ENCODE results near the gene MYLK.

MYLK gene

DNA sequence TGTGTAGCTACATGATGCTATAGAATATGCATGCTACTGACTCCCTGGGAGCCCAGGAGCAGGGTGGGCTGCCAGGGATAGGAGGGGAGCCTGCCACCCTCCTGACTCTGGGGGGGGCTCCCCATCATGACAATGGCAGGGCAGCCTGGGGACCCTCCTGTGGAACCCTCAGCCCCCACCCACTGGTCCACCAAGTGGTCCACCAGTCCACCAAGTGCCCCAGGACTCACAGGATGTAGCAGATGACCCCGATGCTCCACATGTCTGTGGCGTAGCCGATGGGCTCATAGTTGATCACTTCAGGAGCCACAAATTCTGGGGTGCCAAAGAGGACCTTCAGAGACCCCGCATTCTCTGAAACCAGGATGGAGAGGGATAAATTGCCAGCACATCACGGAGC, 246.3 kb downstream of the MYLK start:
- Histone ChIP-seq H3K4me1 (ENCODE audit: control insufficient read depth in 2 of 2, insufficient read depth in 1 of 2, low read depth in 1 of 2, low read length in 2 of 2) (peaks cover 21 to 31% of the 10 kb centered on the region in 2 donors), H3K36me3 (replicated peaks in 1 of 2; ENCODE audit: control insufficient read depth in 2 of 2, insufficient read depth in 2 of 2, low read length in 2 of 2) (peaks cover under 1 to 14% of the 10 kb centered on the region in 2 donors), H3K9me3 (replicated peaks in 1 of 2; ENCODE audit: control insufficient read depth in 2 of 2, insufficient read depth in 1 of 2, low read depth in 1 of 2, low read length in 2 of 2) (no peaks in the 10 kb centered on the region), H3K79me1 (ENCODE audit: low read depth, low read length) (peaks cover 2% of the 10 kb centered on the region), H2AK5ac (ENCODE audit: low read depth, low read length) (no peak overlapping the region), H2AFZ (ENCODE audit: low read length) (no peak overlapping the region), H2BK15ac (ENCODE audit: low read length) (no peak overlapping the region), H4K8ac (ENCODE audit: low read depth, low read length) (no peak overlapping the region), H3K27ac (replicated peaks; ENCODE audit: low read length) (no peak overlapping the region), H3K23ac (ENCODE audit: low read depth, low read length, poor library complexity) (no peak overlapping the region), H3K14ac (ENCODE audit: low read length) (no peak overlapping the region), H3K4me2 (ENCODE audit: insufficient read depth, low read length, poor library complexity, severe bottlenecking) (no peak overlapping the region), H2BK120ac (ENCODE audit: low read depth, low read length) (no peak overlapping the region), H4K91ac (ENCODE audit: low read depth, low read length, poor library complexity) (no peak overlapping the region), H3K9ac (ENCODE audit: low read depth, low read length, poor library complexity) (no peak overlapping the region), H3K18ac (ENCODE audit: low read length) (no peak overlapping the region), H3K4ac (ENCODE audit: low read length) (no peak overlapping the region), H2BK12ac (ENCODE audit: low read length) (no peak overlapping the region), H2BK5ac (ENCODE audit: low read length) (no peak overlapping the region), H3K27me3 (ENCODE audit: control insufficient read depth in 3 of 3, insufficient read depth in 3 of 3, low read depth in 1 of 3, low read length in 3 of 3) (no peaks in the 10 kb centered on the region), H3K4me3 (ENCODE audit: low read length in 2 of 2) (no peak overlapping the region)
- WGBS, 2 donors (ENCODE audit: extremely low coverage in 2 of 2, insufficient read length in 2 of 2, insufficient replicate concordance in 1 of 2), result no CpG with 5 or more reads among the region's 5 CpGs
- DNase-seq (ENCODE audit: low spot score), result no peak

DNA sequence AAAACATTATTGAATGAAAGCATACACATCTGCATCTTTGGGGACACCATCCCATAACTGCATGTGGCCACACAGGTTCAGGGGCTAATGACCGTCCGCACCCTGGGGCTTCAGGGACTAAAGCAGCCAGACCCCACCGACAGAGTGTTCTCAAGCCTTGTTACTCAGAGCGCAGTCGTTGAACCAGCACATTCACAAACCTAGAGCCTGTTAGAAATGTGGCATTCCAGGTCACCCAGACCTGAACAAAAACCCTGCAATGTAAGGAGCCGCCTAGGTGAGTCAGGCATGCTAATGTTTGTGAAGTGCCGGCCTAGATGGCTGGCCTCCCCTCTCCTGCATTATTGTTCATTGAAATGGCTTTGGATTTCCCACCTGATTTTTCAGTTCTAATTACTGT, 247.0 kb downstream of the MYLK start:
- H4K8ac ChIP-seq (ENCODE audit: low read depth, low read length), result no peak overlapping the region
- no peak overlapping the region for H3K14ac ChIP-seq (ENCODE audit: low read length)
- no peak overlapping the region for H3K18ac ChIP-seq (ENCODE audit: low read length)
- no peak overlapping the region for H3K9ac ChIP-seq (ENCODE audit: low read depth, low read length, poor library complexity)
- no peak overlapping the region for H3K27ac ChIP-seq (replicated peaks; ENCODE audit: low read length)
- no peak overlapping the region for H3K4me2 ChIP-seq (ENCODE audit: insufficient read depth, low read length, poor library complexity, severe bottlenecking)
- H2BK12ac ChIP-seq (ENCODE audit: low read length), result no peak overlapping the region
- H2AK5ac ChIP-seq (ENCODE audit: low read depth, low read length), result no peak overlapping the region
- H3K27me3 ChIP-seq (ENCODE audit: control insufficient read depth in 3 of 3, insufficient read depth in 3 of 3, low read depth in 1 of 3, low read length in 3 of 3), result no peaks in the 10 kb centered on the region
- H2BK5ac ChIP-seq (ENCODE audit: low read length), result no peak overlapping the region
- H3K23ac ChIP-seq (ENCODE audit: low read depth, low read length, poor library complexity), result no peak overlapping the region
- peaks cover 2% of the 10 kb centered on the region for H3K79me1 ChIP-seq (ENCODE audit: low read depth, low read length)
- H4K91ac ChIP-seq (ENCODE audit: low read depth, low read length, poor library complexity), result no peak overlapping the region
- no peaks in the 10 kb centered on the region for H3K9me3 ChIP-seq (replicated peaks in 1 of 2; ENCODE audit: control insufficient read depth in 2 of 2, insufficient read depth in 1 of 2, low read depth in 1 of 2, low read length in 2 of 2)
- H2BK15ac ChIP-seq (ENCODE audit: low read length), result no peak overlapping the region
- no CpG with 5 or more reads among the region's 7 CpGs for WGBS, 2 donors (ENCODE audit: extremely low coverage in 2 of 2, insufficient read length in 2 of 2, insufficient replicate concordance in 1 of 2)
- H2BK120ac ChIP-seq (ENCODE audit: low read depth, low read length), result no peak overlapping the region
- H3K4me3 ChIP-seq (ENCODE audit: low read length in 2 of 2), result no peak overlapping the region
- no peak for DNase-seq (ENCODE audit: low spot score)
- no peak overlapping the region for H2AFZ ChIP-seq (ENCODE audit: low read length)
- H3K4ac ChIP-seq (ENCODE audit: low read length), result no peak overlapping the region
- peaks cover 27 to 35% of the 10 kb centered on the region in 2 donors for H3K4me1 ChIP-seq (ENCODE audit: control insufficient read depth in 2 of 2, insufficient read depth in 1 of 2, low read depth in 1 of 2, low read length in 2 of 2)
- H3K36me3 ChIP-seq (replicated peaks in 1 of 2; ENCODE audit: control insufficient read depth in 2 of 2, insufficient read depth in 2 of 2, low read length in 2 of 2), result peaks cover 0 to 14% of the 10 kb centered on the region in 2 donors

DNA sequence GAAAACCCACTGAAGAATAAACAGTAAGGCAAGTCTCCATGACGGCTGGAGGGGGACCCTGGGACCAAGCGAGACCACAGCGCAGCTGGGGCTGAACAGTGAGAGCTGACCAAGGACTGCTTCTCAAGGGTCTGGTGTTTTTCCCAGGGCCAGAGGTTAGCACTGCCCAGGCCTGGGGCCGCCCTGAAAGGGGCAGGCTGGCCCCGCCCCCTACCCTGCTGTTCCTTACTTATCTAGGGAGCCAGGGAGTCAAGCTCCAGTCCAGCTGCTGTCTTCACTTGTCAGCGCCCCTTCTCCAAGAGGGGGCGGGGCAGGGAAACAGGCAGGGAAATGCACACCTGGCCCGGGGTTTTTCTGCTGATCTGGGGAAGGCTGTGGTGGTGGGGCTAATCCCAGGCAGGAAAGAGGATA, 247.7 kb downstream of the MYLK start:
- Histone ChIP-seq H3K27ac (replicated peaks; ENCODE audit: low read length) (peak overlapping the region; percentile 48), H3K18ac (ENCODE audit: low read length) (no peak overlapping the region), H2BK120ac (ENCODE audit: low read depth, low read length) (no peak overlapping the region), H3K27me3 (ENCODE audit: control insufficient read depth in 3 of 3, insufficient read depth in 3 of 3, low read depth in 1 of 3, low read length in 3 of 3) (no peaks in the 10 kb centered on the region), H3K9ac (ENCODE audit: low read depth, low read length, poor library complexity) (no peak overlapping the region), H3K9me3 (replicated peaks in 1 of 2; ENCODE audit: control insufficient read depth in 2 of 2, insufficient read depth in 1 of 2, low read depth in 1 of 2, low read length in 2 of 2) (no peaks in the 10 kb centered on the region), H3K36me3 (replicated peaks in 1 of 2; ENCODE audit: control insufficient read depth in 2 of 2, insufficient read depth in 2 of 2, low read length in 2 of 2) (peaks cover 0 to 14% of the 10 kb centered on the region in 2 donors), H4K8ac (ENCODE audit: low read depth, low read length) (no peak overlapping the region), H3K4me1 (ENCODE audit: control insufficient read depth in 2 of 2, insufficient read depth in 1 of 2, low read depth in 1 of 2, low read length in 2 of 2) (peaks cover 31 to 32% of the 10 kb centered on the region in 2 donors), H2BK5ac (ENCODE audit: low read length) (no peak overlapping the region), H4K91ac (ENCODE audit: low read depth, low read length, poor library complexity) (no peak overlapping the region), H3K23ac (ENCODE audit: low read depth, low read length, poor library complexity) (no peak overlapping the region), H3K4me3 (ENCODE audit: low read length in 2 of 2) (no peak overlapping the region), H3K14ac (ENCODE audit: low read length) (no peak overlapping the region), H2AFZ (ENCODE audit: low read length) (peak overlapping the region; percentile 21), H2BK12ac (ENCODE audit: low read length) (no peak overlapping the region), H3K79me1 (ENCODE audit: low read depth, low read length) (peaks cover 2% of the 10 kb centered on the region), H2AK5ac (ENCODE audit: low read depth, low read length) (no peak overlapping the region), H2BK15ac (ENCODE audit: low read length) (no peak overlapping the region), H3K4me2 (ENCODE audit: insufficient read depth, low read length, poor library complexity, severe bottlenecking) (no peak overlapping the region), H3K4ac (ENCODE audit: low read length) (no peak overlapping the region)
- peak; percentile 69 for DNase-seq (ENCODE audit: low spot score)
- no CpG with 5 or more reads among the region's 8 CpGs for WGBS, 2 donors (ENCODE audit: extremely low coverage in 2 of 2, insufficient read length in 2 of 2, insufficient replicate concordance in 1 of 2)

DNA sequence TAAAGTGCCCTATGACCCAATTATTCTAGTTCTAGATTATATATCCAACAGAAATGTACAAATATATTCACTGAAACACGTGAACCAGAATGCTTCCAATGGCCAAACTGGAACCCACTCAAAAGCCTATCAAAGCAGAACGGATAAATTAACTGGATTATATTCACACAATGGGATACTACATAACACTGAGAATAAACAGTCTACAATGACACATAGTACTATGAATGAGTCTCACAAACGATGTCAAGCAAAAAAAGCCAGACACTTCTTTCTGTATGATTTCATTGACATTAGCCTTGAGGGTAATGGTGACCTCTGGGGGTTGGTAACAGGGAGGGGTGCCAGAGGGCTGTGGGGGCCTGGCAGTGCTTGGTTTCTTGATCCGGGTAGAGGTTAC, 248.4 kb downstream of the MYLK start:
- Histone ChIP-seq H3K9ac (ENCODE audit: low read depth, low read length, poor library complexity) (no peak overlapping the region), H2AK5ac (ENCODE audit: low read depth, low read length) (no peak overlapping the region), H4K8ac (ENCODE audit: low read depth, low read length) (no peak overlapping the region), H3K36me3 (replicated peaks in 1 of 2; ENCODE audit: control insufficient read depth in 2 of 2, insufficient read depth in 2 of 2, low read length in 2 of 2) (peaks cover 2 to 17% of the 10 kb centered on the region in 2 donors), H2BK15ac (ENCODE audit: low read length) (no peak overlapping the region), H3K9me3 (replicated peaks in 1 of 2; ENCODE audit: control insufficient read depth in 2 of 2, insufficient read depth in 1 of 2, low read depth in 1 of 2, low read length in 2 of 2) (no peaks in the 10 kb centered on the region), H3K27me3 (ENCODE audit: control insufficient read depth in 3 of 3, insufficient read depth in 3 of 3, low read depth in 1 of 3, low read length in 3 of 3) (no peaks in the 10 kb centered on the region), H3K14ac (ENCODE audit: low read length) (no peak overlapping the region), H3K4me3 (ENCODE audit: low read length in 2 of 2) (no peak overlapping the region), H3K79me1 (ENCODE audit: low read depth, low read length) (peaks cover 2% of the 10 kb centered on the region), H3K23ac (ENCODE audit: low read depth, low read length, poor library complexity) (no peak overlapping the region), H2BK12ac (ENCODE audit: low read length) (no peak overlapping the region), H4K91ac (ENCODE audit: low read depth, low read length, poor library complexity) (no peak overlapping the region), H3K4me2 (ENCODE audit: insufficient read depth, low read length, poor library complexity, severe bottlenecking) (no peak overlapping the region), H3K18ac (ENCODE audit: low read length) (peak overlapping the region; percentile 73), H3K4me1 (ENCODE audit: control insufficient read depth in 2 of 2, insufficient read depth in 1 of 2, low read depth in 1 of 2, low read length in 2 of 2) (peaks cover 31% of the 10 kb centered on the region in 2 donors), H2AFZ (ENCODE audit: low read length) (no peak overlapping the region), H2BK120ac (ENCODE audit: low read depth, low read length) (no peak overlapping the region), H3K4ac (ENCODE audit: low read length) (no peak overlapping the region), H2BK5ac (ENCODE audit: low read length) (no peak overlapping the region), H3K27ac (replicated peaks; ENCODE audit: low read length) (peak overlapping the region; percentile 48)
- no peak for DNase-seq (ENCODE audit: low spot score)
- no CpG with 5 or more reads among the region's 4 CpGs for WGBS, 2 donors (ENCODE audit: extremely low coverage in 2 of 2, insufficient read length in 2 of 2, insufficient replicate concordance in 1 of 2)

All from neuronal stem cell (in vitro differentiated cells).